PC-9 (cell line): Measurements from ENCODE around the gene ADD3. TPM values are rescaled to one million over a fixed set of nuclear protein-coding genes. Genes with fewer than 3 reads are reported as not detected.
"Not testable (repeated sequence)": the region's sequence is repeated elsewhere in the genome, so short reads cannot be mapped to it uniquely, and the experiment has no call there.

Source experiments
- BruUV-seq: library from RNA; stranded (reverse); fragments of 400-500 nt; replicated peaks from 2 replicates; lab custom pipeline; 2021; lab: Mats Ljungman, UMichigan
- CTCF ChIA-PET: fragments of 300-600 bp; sonication (Branson Sonifier 250); formaldehyde crosslinking; loops from one replicate; lab custom pipeline; 2022; ENCODE audit warnings: antibody characterized with exemption; lab: Charles Lee
- POLR2A ChIA-PET: fragments of 300-600 bp; sonication (Branson Sonifier 250); formaldehyde crosslinking; loops from one replicate; lab custom pipeline; 2022; ENCODE audit warnings: antibody characterized with exemption; ENCODE audit not compliant: unreplicated experiment; lab: Charles Lee
- DNase-seq, 2 experiments: peaks; one replicate each; pipeline versions ENCODE4 v3.0.0 to v3.0.0-alpha.2; 2015 to 2022; ENCODE audit warnings: mixed read lengths in 1 of 2
- H2AFZ ChIP-seq: fragments of 200-600 bp; sonication (generic); 2 replicates; pipeline ENCODE4 v1.8.1; 2017; ENCODE audit warnings: antibody characterized with exemption
- H3F3A ChIP-seq: fragments of 200-600 bp; sonication (generic); 2 replicates; pipeline ENCODE4 v1.8.1; 2017; ENCODE audit warnings: antibody characterized with exemption, mild to moderate bottlenecking, low read depth; ENCODE audit not compliant: insufficient read depth
- H3K27ac ChIP-seq: fragments of 200-600 bp; sonication (generic); 2 replicates; pipeline ENCODE4 v1.6.1; 2016; ENCODE audit warnings: mixed run types
- H3K27me3 ChIP-seq: fragments of 200-600 bp; sonication (generic); 2 replicates; pipeline ENCODE4 v1.6.1; 2016; ENCODE audit warnings: low read depth, mixed run types; ENCODE audit not compliant: insufficient read depth
- H3K36me3 ChIP-seq: fragments of 200-600 bp; sonication (generic); 2 replicates; pipeline ENCODE4 v1.6.1; 2016; ENCODE audit warnings: low read depth, mixed run types
- H3K4me1 ChIP-seq: fragments of 200-600 bp; sonication (generic); replicated peaks from 2 replicates; pipeline ENCODE4 v1.6.1; 2016; ENCODE audit warnings: mixed run types; ENCODE audit not compliant: insufficient read depth
- H3K4me2 ChIP-seq: fragments of 200-600 bp; sonication (generic); 2 replicates; pipeline ENCODE4 v1.6.1; 2017; ENCODE audit warnings: mixed run types
- H3K4me3 ChIP-seq: fragments of 200-600 bp; sonication (generic); 2 replicates; pipeline ENCODE4 v1.6.1; 2016; ENCODE audit warnings: mixed run types
- H3K79me2 ChIP-seq: fragments of 200-600 bp; sonication (generic); 2 replicates; pipeline ENCODE4 v1.6.1; 2017; ENCODE audit warnings: low read depth, mixed run types
- H3K9me2 ChIP-seq: fragments of 200-600 bp; sonication (generic); 2 replicates; pipeline ENCODE4 v1.8.1; 2017; ENCODE audit warnings: mild to moderate bottlenecking; ENCODE audit not compliant: insufficient read depth
- H3K9me3 ChIP-seq: fragments of 200-600 bp; sonication (generic); 2 replicates; pipeline ENCODE4 v1.8.1; 2016; ENCODE audit warnings: low read depth; ENCODE audit not compliant: insufficient read depth
- H4K20me1 ChIP-seq: fragments of 200-600 bp; sonication (generic); 2 replicates; pipeline ENCODE4 v1.8.1; 2017; ENCODE audit not compliant: insufficient read depth
- CTCF ChIP-seq: fragments of 200-600 bp; sonication (generic); conservative IDR thresholded peaks from 2 replicates; pipeline ENCODE4 v1.6.1; 2017; ENCODE audit warnings: mixed run types, antibody characterized with exemption, mild to moderate bottlenecking, moderate library complexity
- EZH2 ChIP-seq: fragments of 200-600 bp; sonication (generic); IDR thresholded peaks from 2 replicates; pipeline ENCODE4 v1.8.0; 2017; ENCODE audit warnings: antibody characterized with exemption, low read depth
- intact Hi-C: fragments of 100-400 bp; cut with micrococcal nuclease; formaldehyde crosslinking; loops from one replicate; pipeline ENCODE4 v1.10.0; 2022; ENCODE audit not compliant: unreplicated experiment
- total RNA-seq: library from RNA; stranded (reverse); gene quantifications from 2 replicates; pipeline ENCODE4 v1.2.3, GENCODE V29; 2021

The ADD3 gene
- total RNA-seq, 1 experiment from 2014 or later: 77.7 TPM

DNA sequence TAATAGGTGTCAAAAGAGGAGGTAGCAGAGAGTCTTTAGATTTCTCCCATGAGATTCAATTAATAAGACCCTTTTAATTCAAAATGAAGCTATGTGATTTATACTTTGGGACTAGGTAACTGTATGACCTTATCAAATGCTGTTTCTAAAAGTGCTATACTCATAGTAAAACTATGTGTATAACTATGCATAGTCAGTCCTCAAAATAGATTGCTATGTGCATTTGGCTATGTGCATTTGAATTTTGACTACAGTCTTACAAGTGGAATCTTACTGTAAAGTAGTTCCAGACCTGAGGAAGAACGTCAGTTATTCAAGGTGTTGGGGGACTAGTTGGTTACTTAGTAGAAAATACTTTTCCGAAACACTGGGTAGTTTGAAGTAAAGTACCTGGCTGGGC, 36.9 kb downstream of the ADD3 start:
- H3K9me2 ChIP-seq: no peaks in the 10 kb centered on the region
- H3K27me3 ChIP-seq: no peaks in the 10 kb centered on the region
- no TSS peak for BruUV-seq
- ChIA-PET CTCF (no interaction called here), POLR2A (no interaction called here)
- H3K4me3 ChIP-seq: no peak overlapping the region
- no peak overlapping the region for H2AFZ ChIP-seq
- H4K20me1 ChIP-seq: no peaks in the 10 kb centered on the region
- H3F3A ChIP-seq: no peaks in the 10 kb centered on the region
- intact Hi-C loops: no loop called here
- DNase-seq: no peak
- no peak for TF ChIP-seq CTCF
- TF ChIP-seq EZH2: no peak
- H3K9me3 ChIP-seq: no peaks in the 10 kb centered on the region
- H3K79me2 ChIP-seq: no peaks in the 10 kb centered on the region
- H3K36me3 ChIP-seq: no peaks in the 10 kb centered on the region
- no peak overlapping the region for H3K27ac ChIP-seq
- H3K4me2 ChIP-seq: no peak overlapping the region
- no peaks in the 10 kb centered on the region for H3K4me1 ChIP-seq

DNA sequence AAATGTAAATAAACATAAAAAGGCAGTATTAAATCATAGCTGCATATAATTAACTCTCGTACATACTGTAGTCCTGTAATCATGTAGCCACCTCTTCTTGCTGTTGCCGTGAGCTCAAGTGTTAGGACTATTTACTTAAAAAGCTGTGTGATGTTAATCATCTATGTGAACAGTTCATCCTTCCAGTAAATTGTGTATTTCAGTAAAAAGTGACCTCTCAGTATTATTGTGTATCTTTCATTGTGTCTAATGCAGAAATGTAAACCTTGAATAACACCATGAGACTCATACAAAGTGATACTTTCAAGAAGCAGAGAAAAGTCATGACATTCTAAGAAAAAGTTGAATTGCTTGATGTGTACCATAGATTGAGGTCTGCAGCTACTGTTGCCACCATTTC, 38.0 kb downstream of the ADD3 start:
- H3F3A ChIP-seq: no peaks in the 10 kb centered on the region
- no peaks in the 10 kb centered on the region for H3K36me3 ChIP-seq
- no peaks in the 10 kb centered on the region for H3K4me1 ChIP-seq
- no peaks in the 10 kb centered on the region for H3K9me2 ChIP-seq
- no peak for DNase-seq
- no peaks in the 10 kb centered on the region for H3K27me3 ChIP-seq
- ChIA-PET CTCF (interaction anchor here (0.5 kb wide), 2 partner anchors 31 to 570 kb away, joined by 5 read pairs; no protein-coding TSS in a partner anchor), POLR2A (no interaction called here)
- no TSS peak for BruUV-seq
- TF ChIP-seq EZH2 (no peak), CTCF (no peak)
- no peak overlapping the region for H2AFZ ChIP-seq
- H4K20me1 ChIP-seq: no peaks in the 10 kb centered on the region
- H3K27ac ChIP-seq: no peak overlapping the region
- intact Hi-C loops: no loop called here
- no peak overlapping the region for H3K4me3 ChIP-seq
- H3K9me3 ChIP-seq: no peaks in the 10 kb centered on the region
- no peak overlapping the region for H3K4me2 ChIP-seq
- no peaks in the 10 kb centered on the region for H3K79me2 ChIP-seq

DNA sequence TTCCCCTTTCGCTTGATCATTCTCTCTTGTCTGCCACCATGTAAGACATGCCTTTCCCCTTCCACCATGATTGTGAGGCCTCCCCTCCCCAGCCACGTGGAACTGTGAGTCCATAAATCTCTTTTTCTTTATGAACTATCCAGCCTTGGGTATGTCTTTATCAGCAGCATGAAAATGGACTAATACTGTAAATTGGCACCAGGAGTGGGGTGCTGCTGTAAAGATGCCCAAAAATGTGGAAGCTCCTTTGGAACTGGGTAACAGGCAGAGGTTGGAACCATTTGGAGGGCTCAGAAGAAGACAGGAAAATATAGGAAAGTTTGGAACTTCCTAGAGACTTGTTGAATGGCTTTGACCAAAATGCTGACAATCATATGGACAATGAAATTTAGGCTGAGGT, 40.4 kb downstream of the ADD3 start:
- POLR2A ChIA-PET, H2AFZ ChIP-seq, H3K9me3 ChIP-seq, H3K4me3 ChIP-seq, DNase-seq, intact Hi-C loops, H3K27ac ChIP-seq, H3K79me2 ChIP-seq, H4K20me1 ChIP-seq, H3K4me2 ChIP-seq, H3F3A ChIP-seq, BruUV-seq, H3K27me3 ChIP-seq, H3K4me1 ChIP-seq, CTCF ChIA-PET, H3K9me2 ChIP-seq, H3K36me3 ChIP-seq: not testable (repeated sequence)

- Histone ChIP-seq H3K27ac (no peak overlapping the region), H3K27me3 (no peaks in the 10 kb centered on the region), H3K4me2 (no peak overlapping the region), H3K9me2 (no peaks in the 10 kb centered on the region), H3F3A (no peaks in the 10 kb centered on the region), H3K4me1 (no peaks in the 10 kb centered on the region), H3K36me3 (no peaks in the 10 kb centered on the region), H3K9me3 (no peaks in the 10 kb centered on the region), H3K4me3 (no peak overlapping the region), H3K79me2 (no peaks in the 10 kb centered on the region), H2AFZ (no peak overlapping the region), H4K20me1 (no peaks in the 10 kb centered on the region)
- ChIA-PET CTCF (no interaction called here), POLR2A (no interaction called here)
- no peak for DNase-seq
- intact Hi-C loops: no loop called here
- no peak for TF ChIP-seq EZH2
- no peak for TF ChIP-seq CTCF
- no TSS peak for BruUV-seq
These were observed 41.0 kb downstream of the ADD3 start for GRCh38 chr10:110048781-110049180.

GRCh38 chr10:110049889-110050591, 42.3 kb downstream of the ADD3 start:
- BruUV-seq, H3F3A ChIP-seq, intact Hi-C loops, H2AFZ ChIP-seq, H3K4me3 ChIP-seq, H3K4me2 ChIP-seq, H3K27me3 ChIP-seq, DNase-seq, H3K9me2 ChIP-seq, H3K79me2 ChIP-seq, H4K20me1 ChIP-seq, CTCF ChIA-PET, H3K27ac ChIP-seq, H3K9me3 ChIP-seq, H3K36me3 ChIP-seq, H3K4me1 ChIP-seq: not testable (repeated sequence)
- POLR2A ChIA-PET: interaction anchor here (0.6 kb wide), 1 partner anchor 20 kb away, joined by 4 read pairs; no protein-coding TSS in a partner anchor
